ENCODE data around the gene RAD51.
A peak's percentile ranks its signal among the peaks of the same experiment; 100 is the strongest.

Gene RAD51

GRCh38 chr15:40721701-40722100 is 26.7 kb downstream of the RAD51 start:
- H3K4me3 ChIP-seq (ENCODE audit: low read depth, low read length): no peak overlapping the region

- H3K4me3 ChIP-seq (ENCODE audit: low read depth, low read length): no peak overlapping the region
Observed at GRCh38 chr15:40722354-40722753, 27.4 kb downstream of the RAD51 start.

GRCh38 chr15:40722934-40723333 is 28.0 kb downstream of the RAD51 start:
- H3K4me3 ChIP-seq (ENCODE audit: low read depth, low read length): no peak overlapping the region

- no peak overlapping the region for H3K4me3 ChIP-seq (ENCODE audit: low read depth, low read length)
Observed at GRCh38 chr15:40723919-40724318, 28.9 kb downstream of the RAD51 start.

GRCh38 chr15:40731034-40731433 is 36.1 kb downstream of the RAD51 start:
- H3K4me3 ChIP-seq (ENCODE audit: low read depth, low read length): no peak overlapping the region

- H3K4me3 ChIP-seq (ENCODE audit: low read depth, low read length): no peak overlapping the region
Observed at GRCh38 chr15:40736575-40736974, 41.6 kb downstream of the RAD51 start.

GRCh38 chr15:40737048-40737447 is 42.1 kb downstream of the RAD51 start:
- no peak overlapping the region for H3K4me3 ChIP-seq (ENCODE audit: low read depth, low read length)

- H3K4me3 ChIP-seq (ENCODE audit: low read depth, low read length): no peak overlapping the region
Observed at GRCh38 chr15:40739047-40739446, 44.1 kb downstream of the RAD51 start.

- no peak overlapping the region for H3K4me3 ChIP-seq (ENCODE audit: low read depth, low read length)
Observed at GRCh38 chr15:40739854-40740253, 44.9 kb downstream of the RAD51 start.

GRCh38 chr15:40743485-40743901 is 48.5 kb downstream of the RAD51 start:
- no peak overlapping the region for H3K4me3 ChIP-seq (ENCODE audit: low read depth, low read length)

GRCh38 chr15:40743921-40744814 is 49.2 kb downstream of the RAD51 start:
- H3K4me3 ChIP-seq (ENCODE audit: low read depth, low read length): no peak overlapping the region

GRCh38 chr15:40744815-40745152 is 49.8 kb downstream of the RAD51 start:
- H3K4me3 ChIP-seq (ENCODE audit: low read depth, low read length): no peak overlapping the region

- no peak overlapping the region for H3K4me3 ChIP-seq (ENCODE audit: low read depth, low read length)
Observed at GRCh38 chr15:40746916-40747418, 52.0 kb downstream of the RAD51 start.

- H3K4me3 ChIP-seq (ENCODE audit: low read depth, low read length): no peak overlapping the region
Observed at GRCh38 chr15:40747685-40748631, 53.0 kb downstream of the RAD51 start.

GRCh38 chr15:40749151-40749630 is 54.2 kb downstream of the RAD51 start:
- H3K4me3 ChIP-seq (ENCODE audit: low read depth, low read length): no peak overlapping the region

- H3K4me3 ChIP-seq (ENCODE audit: low read depth, low read length): no peak overlapping the region
Observed at GRCh38 chr15:40750885-40751284, 55.9 kb downstream of the RAD51 start.

GRCh38 chr15:40751745-40752144 is 56.8 kb downstream of the RAD51 start:
- H3K4me3 ChIP-seq (ENCODE audit: low read depth, low read length): no peak overlapping the region

- peak overlapping the region; percentile 91 for H3K4me3 ChIP-seq (ENCODE audit: low read depth, low read length)
Observed at GRCh38 chr15:40754574-40754882, 59.6 kb downstream of the RAD51 start.

GRCh38 chr15:40754883-40755811 is 60.2 kb downstream of the RAD51 start, which contains the start of gene RMDN3:
TSS of gene RMDN3 (minus strand) at chr15:40755254. CDS start at chr15:40754783, 471 bp downstream.
- peak within 1 kb of the TSS; percentile 91 for H3K4me3 ChIP-seq (ENCODE audit: low read depth, low read length)

- peak overlapping the region; percentile 50 for H3K4me3 ChIP-seq (ENCODE audit: low read depth, low read length)
Observed at GRCh38 chr15:40755812-40756208, 60.8 kb downstream of the RAD51 start.

Data from iPS-11a (cell line).